Neural cell (in vitro differentiated cells): Measurements from ENCODE around the gene GCNT2.

Experiments used
- CTCF ChIP-seq: fragments of 450-650 bp; IDR thresholded peaks from 2 replicates; pipeline ENCODE4 v1.5.1; 2014; ENCODE audit warnings: antibody characterized with exemption, mild to moderate bottlenecking, moderate library complexity; ENCODE audit not compliant: poor library complexity, severe bottlenecking
- POLR2AphosphoS5 ChIP-seq: IDR thresholded peaks from 2 replicates; pipeline ENCODE4 v1.6.1; 2012

DNA sequence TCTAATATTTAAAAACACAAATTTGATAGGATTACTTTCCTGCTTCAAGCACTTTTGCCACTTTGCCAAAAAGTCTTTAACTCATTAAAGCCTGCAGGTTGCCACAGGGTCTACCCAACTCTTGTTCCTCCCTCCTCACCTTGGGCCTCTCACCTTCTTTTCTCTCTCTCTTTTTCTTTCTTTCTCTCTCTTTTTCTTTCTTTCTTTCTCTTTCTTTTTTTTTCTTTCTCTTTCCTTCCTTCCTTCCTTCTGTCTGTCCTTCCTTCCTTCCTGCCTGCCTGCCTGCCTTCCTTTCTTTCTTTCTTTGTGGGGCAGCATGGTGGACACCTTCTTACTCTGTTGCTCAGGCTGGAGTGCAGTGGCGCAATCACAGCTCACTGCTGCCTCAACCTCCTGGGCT lies 123.1 kb downstream of the GCNT2 start:
- TF ChIP-seq CTCF = no peak
- TF ChIP-seq POLR2AphosphoS5 = no peak
